ENCODE data around the gene RET.
"Not testable (repeated sequence)": the region's sequence is repeated elsewhere in the genome, so short reads cannot be mapped to it uniquely, and the experiment has no call there.

Gene RET

GRCh38 chr10:43079856-43080255, 3.0 kb downstream of the RET start:
- no peak for DNase-seq

- DNase-seq = no peak
These were observed 5.2 kb downstream of the RET start for GRCh38 chr10:43082087-43082486.

DNA sequence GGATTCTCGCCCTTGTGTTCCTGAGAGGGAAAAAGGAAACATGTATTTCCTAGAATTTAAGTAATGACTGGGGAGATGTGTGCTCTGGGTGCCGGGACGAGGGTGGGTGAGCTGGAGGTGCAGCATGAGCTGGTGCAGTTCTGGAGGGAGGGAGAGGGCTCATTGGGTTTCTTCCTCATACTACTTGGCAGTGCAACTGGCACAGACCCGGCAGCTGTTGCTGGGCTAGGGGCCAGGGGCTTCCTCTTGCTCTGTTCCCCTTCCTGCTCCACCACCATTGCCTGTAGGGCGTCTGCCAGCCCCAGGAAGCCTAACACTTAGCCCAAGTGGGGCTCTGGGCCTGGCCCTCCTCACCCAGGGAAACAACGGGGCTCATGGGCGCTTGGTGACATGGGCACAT, 5.9 kb downstream of the RET start:
- DNase-seq = no peak

- no peak for DNase-seq
These were observed 6.9 kb downstream of the RET start for GRCh38 chr10:43083764-43084163.

- DNase-seq = no peak
These were observed 7.9 kb downstream of the RET start for GRCh38 chr10:43084812-43085211.

GRCh38 chr10:43086321-43086942, 9.6 kb downstream of the RET start:
- DNase-seq = no peak

- no peak for DNase-seq
These were observed 12.7 kb downstream of the RET start for GRCh38 chr10:43089519-43089918.

DNA sequence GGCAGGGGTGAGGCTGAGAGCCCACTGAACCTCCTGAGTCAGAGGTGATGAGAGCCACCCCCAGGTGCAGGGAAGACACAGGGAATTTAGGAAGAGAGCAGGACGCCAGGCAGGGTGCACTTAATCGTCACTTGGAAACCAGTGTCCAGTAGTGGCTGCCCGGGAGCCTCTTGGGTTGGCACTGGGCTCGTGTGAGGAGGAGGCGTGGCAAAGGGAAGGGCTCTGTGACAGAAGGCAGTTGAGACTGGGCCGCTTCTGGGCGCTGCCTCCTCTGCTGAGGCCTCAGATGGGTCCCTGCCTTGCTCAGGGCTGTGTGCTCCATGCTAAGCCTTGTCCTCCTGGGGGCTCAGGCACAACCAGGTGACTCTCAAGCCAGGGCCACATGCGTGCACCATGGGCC, 13.3 kb downstream of the RET start:
- DNase-seq = no peak

- no peak for DNase-seq
These were observed 13.8 kb downstream of the RET start for GRCh38 chr10:43090664-43091063.

- no peak for DNase-seq
These were observed 15.0 kb downstream of the RET start for GRCh38 chr10:43091846-43092245.

GRCh38 chr10:43093423-43094076, 16.7 kb downstream of the RET start:
- no peak for DNase-seq

GRCh38 chr10:43094085-43094484, 17.2 kb downstream of the RET start:
- DNase-seq = no peak

DNA sequence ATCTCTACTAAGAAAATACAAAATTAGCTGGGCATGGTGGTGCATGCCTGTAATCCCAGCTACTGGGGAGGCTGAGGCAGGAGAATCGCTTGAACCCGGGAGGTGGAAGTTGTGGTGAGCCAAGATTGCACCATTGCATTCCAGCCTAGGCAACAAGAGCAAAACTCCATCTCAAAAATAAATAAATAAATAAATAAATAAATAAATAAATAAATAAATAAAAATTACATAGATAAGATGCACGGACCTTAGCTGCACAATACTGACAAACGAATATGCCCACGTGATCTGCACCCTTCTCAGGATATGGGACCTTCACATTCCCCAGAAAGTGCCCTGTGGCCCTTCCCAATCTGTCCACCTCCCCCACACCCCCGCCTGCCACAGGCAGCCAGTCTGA, 22.5 kb downstream of the RET start:
- DNase-seq = not testable (repeated sequence)

GRCh38 chr10:43099928-43100327, 23.1 kb downstream of the RET start:
- DNase-seq = no peak

DNA sequence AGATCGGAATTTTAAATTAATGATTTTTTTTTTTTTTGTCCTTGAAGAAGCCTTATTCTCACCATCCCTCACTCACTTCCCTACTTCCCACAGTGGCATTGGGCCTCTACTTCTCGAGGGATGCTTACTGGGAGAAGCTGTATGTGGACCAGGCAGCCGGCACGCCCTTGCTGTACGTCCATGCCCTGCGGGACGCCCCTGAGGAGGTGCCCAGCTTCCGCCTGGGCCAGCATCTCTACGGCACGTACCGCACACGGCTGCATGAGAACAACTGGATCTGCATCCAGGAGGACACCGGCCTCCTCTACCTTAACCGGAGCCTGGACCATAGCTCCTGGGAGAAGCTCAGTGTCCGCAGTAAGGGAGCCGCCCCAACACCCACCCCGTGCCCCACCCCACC, 23.5 kb downstream of the RET start:
- DNase-seq = no peak

GRCh38 chr10:43102063-43102828, 25.4 kb downstream of the RET start:
- DNase-seq = no peak

DNA sequence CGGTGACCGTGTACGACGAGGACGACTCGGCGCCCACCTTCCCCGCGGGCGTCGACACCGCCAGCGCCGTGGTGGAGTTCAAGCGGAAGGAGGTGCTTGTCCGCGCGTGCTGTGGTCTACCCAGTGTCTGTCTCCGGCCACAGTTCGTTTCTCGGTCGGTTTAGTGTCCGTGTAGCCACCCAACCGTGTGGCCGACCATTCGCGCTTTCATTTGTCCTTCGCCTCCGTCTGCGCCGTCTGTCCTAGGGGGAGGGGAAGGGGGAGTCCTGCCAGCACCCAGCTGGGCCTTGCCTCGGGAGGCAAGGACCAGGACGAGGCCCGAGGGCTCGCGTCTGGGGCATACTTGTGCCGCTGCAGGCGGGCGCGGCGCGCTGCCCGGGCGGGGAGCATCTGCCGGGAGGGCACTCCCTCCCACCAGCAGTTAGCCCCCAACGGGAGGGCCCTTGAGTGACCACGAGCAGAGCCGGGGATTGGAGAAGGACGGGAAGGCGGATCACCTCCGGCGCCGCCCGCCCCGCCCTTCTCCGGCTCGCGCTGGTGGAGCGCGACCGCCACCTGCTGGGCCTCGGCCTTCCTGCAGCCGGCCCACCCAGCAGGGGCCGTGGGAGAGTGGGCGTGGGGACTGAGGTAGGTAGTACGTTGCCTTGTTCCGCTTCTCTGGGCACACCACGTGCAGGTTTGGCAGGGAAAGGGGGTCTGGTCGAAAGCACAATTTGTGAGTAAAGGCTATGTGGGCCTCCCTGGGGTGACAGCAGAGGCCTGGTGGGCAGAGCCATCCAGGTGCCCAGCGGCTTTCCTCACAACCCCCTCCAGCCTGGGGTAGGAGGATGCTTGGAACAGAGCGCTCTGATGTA, 28.5 kb downstream of the RET start:
- DNase-seq = peak in 1 of 2 experiments; percentile 19

DNA sequence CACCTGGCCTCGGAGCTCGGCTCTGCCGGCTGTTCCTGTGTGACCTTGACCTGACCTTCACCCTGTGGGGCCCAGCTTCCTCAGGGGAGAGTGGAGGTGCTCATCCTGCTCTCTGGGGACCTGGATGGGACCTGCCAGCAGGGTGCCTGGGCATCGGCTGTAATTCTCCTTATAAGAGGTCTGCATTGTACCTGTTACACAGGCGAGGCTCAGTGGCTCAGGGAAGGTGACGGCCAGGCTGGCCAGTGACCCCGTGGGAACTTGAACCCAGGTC, 29.0 kb downstream of the RET start:
- DNase-seq = no peak

DNA sequence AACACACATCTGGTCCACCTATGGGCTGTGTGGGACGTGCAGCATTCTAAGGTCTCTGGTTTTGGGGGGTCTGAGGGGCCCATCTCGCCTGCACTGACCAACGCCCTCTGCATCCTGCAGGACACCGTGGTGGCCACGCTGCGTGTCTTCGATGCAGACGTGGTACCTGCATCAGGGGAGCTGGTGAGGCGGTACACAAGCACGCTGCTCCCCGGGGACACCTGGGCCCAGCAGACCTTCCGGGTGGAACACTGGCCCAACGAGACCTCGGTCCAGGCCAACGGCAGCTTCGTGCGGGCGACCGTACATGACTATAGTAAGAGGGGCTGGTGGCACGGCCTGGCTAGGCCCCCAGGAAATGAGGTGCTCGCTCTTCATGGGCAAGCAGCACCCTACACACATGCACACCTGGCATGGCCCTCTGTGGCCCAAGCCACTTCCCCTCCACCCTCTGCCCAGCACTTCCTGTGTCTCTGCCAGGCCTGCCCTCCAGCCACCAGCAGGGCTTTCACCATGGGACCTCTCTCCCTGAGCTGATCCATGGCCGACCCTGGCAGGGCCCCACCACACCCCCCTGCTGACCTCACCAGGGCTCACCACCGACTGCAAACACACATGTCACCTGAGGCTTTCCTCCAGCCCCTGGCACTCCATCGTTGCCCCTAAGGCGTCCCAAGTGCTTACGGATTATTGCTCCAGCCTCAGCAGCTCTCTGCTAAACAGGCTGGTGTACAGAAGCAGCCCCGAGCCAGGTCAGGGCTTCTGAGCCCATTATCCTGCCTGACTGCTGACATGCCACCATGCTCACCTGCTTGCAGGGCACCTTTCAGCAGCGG, 29.6 kb downstream of the RET start:
- DNase-seq = no peak

DNA sequence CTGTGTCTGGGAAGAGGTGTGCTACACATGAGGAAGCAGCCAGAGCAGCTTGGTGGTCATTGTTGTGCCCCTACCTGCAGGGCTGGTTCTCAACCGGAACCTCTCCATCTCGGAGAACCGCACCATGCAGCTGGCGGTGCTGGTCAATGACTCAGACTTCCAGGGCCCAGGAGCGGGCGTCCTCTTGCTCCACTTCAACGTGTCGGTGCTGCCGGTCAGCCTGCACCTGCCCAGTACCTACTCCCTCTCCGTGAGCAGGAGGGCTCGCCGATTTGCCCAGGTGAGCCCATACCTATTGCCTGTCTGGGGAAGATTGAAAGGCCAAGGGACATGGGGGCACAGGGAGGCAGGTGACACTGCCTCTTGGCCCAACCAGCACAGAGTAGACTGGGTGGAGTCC, 32.1 kb downstream of the RET start:
- DNase-seq = no peak

GRCh38 chr10:43109671-43110249, 32.9 kb downstream of the RET start:
- DNase-seq = no peak

All from cerebellar nuclear complex (tissue), 1 donor.